Glutamatergic neuron (in vitro differentiated cells): ENCODE results near the gene CTPS1. TPM values are rescaled to one million over a fixed set of nuclear protein-coding genes. Genes with fewer than 3 reads are reported as not detected.
A peak's percentile ranks its signal among the peaks of the same experiment; 100 is the strongest.

ENCODE experiments used
- DNase-seq: peaks from one replicate; pipeline ENCODE4 v3.0.0; 2022
- H3K27ac Mint-ChIP-seq: one replicate; pipeline ENCODE4 v1.8.0; 2020; ENCODE audit warnings: mild to moderate bottlenecking, mixed read lengths, inconsistent platforms; ENCODE audit not compliant: unreplicated experiment
- H3K27me3 Mint-ChIP-seq: one replicate; pipeline ENCODE4 v1.8.0; 2020; ENCODE audit warnings: mild to moderate bottlenecking, moderate library complexity, mixed read lengths, inconsistent platforms; ENCODE audit not compliant: unreplicated experiment
- H3K36me3 Mint-ChIP-seq: one replicate; pipeline ENCODE4 v1.8.0; 2020; ENCODE audit warnings: mild to moderate bottlenecking, mixed read lengths, inconsistent platforms; ENCODE audit not compliant: unreplicated experiment
- H3K4me1 Mint-ChIP-seq: one replicate; pipeline ENCODE4 v1.8.0; 2020; ENCODE audit warnings: mild to moderate bottlenecking, low read depth, mixed read lengths, inconsistent platforms; ENCODE audit not compliant: unreplicated experiment
- H3K4me3 Mint-ChIP-seq: one replicate; pipeline ENCODE4 v1.8.0; 2020; ENCODE audit warnings: mild to moderate bottlenecking, mixed read lengths, inconsistent platforms; ENCODE audit not compliant: unreplicated experiment
- H3K9me3 Mint-ChIP-seq: one replicate; pipeline ENCODE4 v1.8.0; 2020; ENCODE audit warnings: mild to moderate bottlenecking, moderate library complexity, mixed read lengths, inconsistent platforms; ENCODE audit not compliant: unreplicated experiment
- CTCF ChIP-seq: fragments of 200-600 bp; sonication (generic); IDR thresholded peaks from one replicate; pipeline ENCODE4 v1.5.0; 2021; ENCODE audit not compliant: partially characterized antibody, unreplicated experiment
- total RNA-seq: library from RNA; stranded (reverse); fragmentation: NEBNext Ultra II Directional; extraction: Animal tissue kit (Norgen Biotek cat#: 25700); gene quantifications from one replicate; pipeline ENCODE4 v1.2.1, GENCODE V29; 2021; ENCODE audit not compliant: unreplicated experiment

The CTPS1 gene
- total RNA-seq, 1 donor from 2014 or later = 110 TPM

GRCh38 chr1:41020109-41020576 lies 40.6 kb downstream of the CTPS1 start:
- DNase-seq = no peak
- Mint-ChIP-seq H3K27ac (no peak overlapping the region), H3K4me3 (no peak overlapping the region), H3K9me3 (peaks cover 10% of the 10 kb centered on the region), H3K27me3 (peaks cover 5% of the 10 kb centered on the region), H3K36me3 (no peaks in the 10 kb centered on the region), H3K4me1 (peaks cover 22% of the 10 kb centered on the region)
- no peak for TF ChIP-seq CTCF

GRCh38 chr1:41020654-41021053 lies 41.2 kb downstream of the CTPS1 start:
- DNase-seq = no peak
- TF ChIP-seq CTCF = no peak
- Mint-ChIP-seq H3K36me3 (no peaks in the 10 kb centered on the region), H3K4me1 (peaks cover 21% of the 10 kb centered on the region), H3K9me3 (peaks cover 10% of the 10 kb centered on the region), H3K27me3 (peaks cover 5% of the 10 kb centered on the region), H3K27ac (peak overlapping the region; percentile 38), H3K4me3 (no peak overlapping the region)

- peak; percentile 28 for DNase-seq
- H3K27me3 Mint-ChIP-seq = peaks cover 5% of the 10 kb centered on the region
- peaks cover 11% of the 10 kb centered on the region for H3K9me3 Mint-ChIP-seq
- H3K27ac Mint-ChIP-seq = peak within 1 kb of the TSS; percentile 38
- no peak within 1 kb of the TSS for H3K4me3 Mint-ChIP-seq
- no peaks in the 10 kb centered on the region for H3K36me3 Mint-ChIP-seq
- H3K4me1 Mint-ChIP-seq = peaks cover 21% of the 10 kb centered on the region
- no peak for TF ChIP-seq CTCF
Observed at GRCh38 chr1:41021526-41022308, 42.2 kb downstream of the CTPS1 start, which contains the start of gene SLFNL1. SLFNL1 (minus strand) TSS chr1:41021725; CDS start chr1:41020660, 1,065 bp downstream.

- H3K27ac Mint-ChIP-seq = no peak overlapping the region
- DNase-seq = no peak
- H3K4me1 Mint-ChIP-seq = peaks cover 21% of the 10 kb centered on the region
- H3K9me3 Mint-ChIP-seq = peaks cover 11% of the 10 kb centered on the region
- H3K27me3 Mint-ChIP-seq = peaks cover 5% of the 10 kb centered on the region
- TF ChIP-seq CTCF = no peak
- H3K36me3 Mint-ChIP-seq = no peaks in the 10 kb centered on the region
- H3K4me3 Mint-ChIP-seq = no peak overlapping the region
Observed at GRCh38 chr1:41022424-41022823, 42.9 kb downstream of the CTPS1 start.
